LNCAP (cell line): ENCODE data around the gene UCHL3.

Source experiments
- CTCF ChIP-seq: fragments of 450-650 bp; IDR thresholded peaks from 2 replicates; pipeline ENCODE4 v1.5.1; 2017; ENCODE audit warnings: mild to moderate bottlenecking

UCHL3 gene

DNA sequence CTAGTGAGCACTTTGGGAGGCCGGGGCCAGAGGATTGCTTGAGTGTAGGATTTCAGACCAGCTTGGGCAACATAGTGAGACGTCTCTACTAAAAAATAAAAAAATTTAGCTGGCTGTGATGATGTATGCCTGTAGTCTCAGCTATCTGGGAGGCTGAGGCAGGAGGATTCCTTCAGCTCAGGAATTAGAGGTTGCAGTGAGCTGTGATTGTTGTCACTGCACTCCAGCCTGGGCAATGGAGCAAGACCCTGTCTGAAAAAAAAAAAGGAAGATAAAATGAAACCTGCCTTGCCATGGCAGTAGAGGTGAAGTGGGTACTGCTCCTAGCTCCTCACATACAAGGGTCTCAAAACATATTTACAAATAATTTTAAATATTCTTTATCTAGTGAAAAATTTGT, 7.4 kb downstream of the UCHL3 start:
- no peak for TF ChIP-seq CTCF

DNA sequence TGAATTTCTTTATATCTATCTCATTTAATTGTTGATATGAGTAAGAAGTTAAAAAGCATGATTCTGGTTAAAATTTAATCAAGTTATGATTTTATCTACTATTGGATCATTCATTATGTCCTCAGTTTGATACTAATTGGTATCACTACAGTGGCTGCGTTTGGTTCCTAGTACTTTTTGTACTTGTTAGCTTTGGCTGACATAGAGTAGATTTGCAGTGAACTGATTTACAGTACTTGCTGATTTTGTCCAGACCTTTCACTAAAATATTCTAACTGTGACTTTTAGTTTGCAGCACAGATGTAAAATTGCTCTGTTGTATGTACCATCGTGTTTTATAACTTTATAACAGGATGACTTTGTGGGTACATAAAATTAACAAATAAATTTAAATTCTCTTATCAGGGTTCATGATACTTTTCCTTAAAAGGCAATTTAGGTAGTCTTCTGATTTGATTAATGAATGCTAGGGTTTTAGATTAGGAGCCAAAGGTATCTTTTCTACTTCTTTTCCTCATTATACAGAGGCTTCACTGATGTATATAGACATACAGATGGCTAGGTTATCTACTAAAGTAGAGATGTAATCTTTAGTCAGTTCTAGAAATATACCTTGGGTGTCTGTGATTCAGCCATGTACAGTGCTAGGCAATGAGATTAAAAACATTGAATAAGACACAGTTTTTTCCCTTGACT, 8.7 kb downstream of the UCHL3 start:
- no peak for TF ChIP-seq CTCF

- TF ChIP-seq CTCF: peak; percentile 52; the same call in 1 of the 2 replicates
Observed at GRCh38 chr13:75566658-75567057, 17.1 kb downstream of the UCHL3 start.

DNA sequence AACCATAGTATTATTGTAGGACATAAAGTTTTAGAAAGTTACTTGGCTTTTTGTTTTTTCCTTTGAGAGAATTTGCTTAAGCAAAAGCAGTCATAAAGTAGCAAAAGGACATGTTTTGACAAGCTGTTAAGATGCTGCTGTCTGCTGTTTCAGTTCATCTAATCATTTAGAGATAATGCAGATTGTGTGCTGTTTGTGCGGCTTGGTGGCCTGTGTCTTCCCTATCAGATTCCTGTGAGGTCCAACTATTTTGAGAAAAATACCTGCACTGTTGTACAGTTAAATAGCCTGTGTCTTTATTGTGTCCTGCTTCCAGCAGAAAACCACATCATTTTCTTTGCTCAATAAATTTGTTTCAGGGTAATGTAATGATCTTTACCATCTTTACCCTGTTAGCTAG, 20.0 kb downstream of the UCHL3 start:
- no peak for TF ChIP-seq CTCF

DNA sequence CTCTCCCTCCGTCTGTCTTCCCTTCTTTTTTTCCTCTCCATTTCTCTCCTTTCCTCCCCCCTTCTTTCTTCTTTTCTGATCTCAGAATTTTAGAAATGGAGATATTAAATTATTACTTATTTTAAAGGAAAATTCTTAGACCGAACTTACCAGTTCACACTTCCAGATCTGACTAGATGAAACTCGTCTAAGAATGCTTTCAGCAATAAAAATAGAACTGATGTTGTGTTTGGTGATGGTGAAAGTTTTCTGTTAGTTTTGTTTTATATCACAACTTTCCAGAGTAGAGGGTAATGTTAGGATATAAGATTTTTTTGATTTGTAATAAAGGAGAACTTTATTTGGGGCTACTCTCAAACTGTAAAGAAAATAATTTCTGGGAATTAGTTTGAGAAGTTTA, 29.9 kb downstream of the UCHL3 start:
- TF ChIP-seq CTCF: no peak

DNA sequence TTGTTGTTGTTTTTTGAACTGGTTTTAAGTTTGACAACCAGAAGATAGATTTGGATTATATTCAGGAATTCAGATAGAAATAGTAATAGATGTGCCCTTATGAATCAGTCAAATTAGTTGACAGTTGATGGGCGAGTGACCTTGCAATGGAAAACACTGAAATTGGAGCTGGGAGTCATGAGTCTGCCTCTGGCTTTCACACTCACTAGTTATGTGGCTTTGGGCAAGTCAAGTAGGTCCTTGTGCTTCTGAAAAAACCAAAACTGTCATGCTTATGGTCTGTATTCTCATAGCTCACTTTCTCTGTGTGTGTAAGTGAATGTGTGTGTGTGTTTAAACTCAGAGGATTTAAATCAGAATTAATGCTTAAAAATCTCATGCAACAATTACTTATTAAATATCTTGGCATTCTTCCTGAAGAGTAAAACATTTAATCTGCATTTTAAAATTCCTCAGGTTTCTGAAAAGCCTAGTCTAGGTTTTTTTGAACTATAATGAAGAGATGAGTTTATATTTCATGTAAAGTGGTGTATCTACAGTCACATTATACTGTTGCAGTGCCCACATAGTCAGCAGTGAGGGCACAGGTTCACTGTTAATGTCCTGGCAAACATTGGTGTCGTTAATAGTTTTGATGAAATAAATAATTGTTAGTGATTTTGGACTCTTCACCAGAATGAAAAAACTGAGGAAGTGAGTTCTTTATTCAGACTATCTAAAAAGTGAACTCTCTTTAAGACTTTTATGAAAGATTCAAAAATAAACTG, 32.5 kb downstream of the UCHL3 start:
- TF ChIP-seq CTCF: no peak

DNA sequence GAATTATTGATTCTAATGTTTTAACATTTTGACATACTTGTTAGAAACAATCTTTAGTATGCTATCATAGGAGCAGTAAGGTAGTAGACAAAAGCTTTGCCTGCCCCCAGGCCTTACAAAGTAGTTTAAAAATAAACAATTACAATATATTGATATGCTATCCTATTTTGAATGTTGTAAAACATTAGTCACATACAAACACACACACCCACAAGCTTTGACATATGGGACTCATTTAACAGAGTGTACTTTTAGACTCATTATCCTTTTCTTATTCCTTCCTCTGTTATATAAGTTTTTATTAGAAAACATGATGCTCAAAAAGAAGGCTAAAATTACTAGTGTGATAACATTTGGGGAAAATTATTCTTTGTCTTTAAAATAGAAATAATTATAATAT, 33.5 kb downstream of the UCHL3 start:
- TF ChIP-seq CTCF: no peak
